CD1c-positive myeloid dendritic cell (primary cell): ENCODE results near the gene USB1.

ENCODE experiments used
- DNase-seq: peaks from one replicate; pipeline ENCODE4 v3.0.0-alpha.2; 2016; ENCODE audit errors: extremely low spot score

USB1 gene, protein sequence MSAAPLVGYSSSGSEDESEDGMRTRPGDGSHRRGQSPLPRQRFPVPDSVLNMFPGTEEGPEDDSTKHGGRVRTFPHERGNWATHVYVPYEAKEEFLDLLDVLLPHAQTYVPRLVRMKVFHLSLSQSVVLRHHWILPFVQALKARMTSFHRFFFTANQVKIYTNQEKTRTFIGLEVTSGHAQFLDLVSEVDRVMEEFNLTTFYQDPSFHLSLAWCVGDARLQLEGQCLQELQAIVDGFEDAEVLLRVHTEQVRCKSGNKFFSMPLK

DNA sequence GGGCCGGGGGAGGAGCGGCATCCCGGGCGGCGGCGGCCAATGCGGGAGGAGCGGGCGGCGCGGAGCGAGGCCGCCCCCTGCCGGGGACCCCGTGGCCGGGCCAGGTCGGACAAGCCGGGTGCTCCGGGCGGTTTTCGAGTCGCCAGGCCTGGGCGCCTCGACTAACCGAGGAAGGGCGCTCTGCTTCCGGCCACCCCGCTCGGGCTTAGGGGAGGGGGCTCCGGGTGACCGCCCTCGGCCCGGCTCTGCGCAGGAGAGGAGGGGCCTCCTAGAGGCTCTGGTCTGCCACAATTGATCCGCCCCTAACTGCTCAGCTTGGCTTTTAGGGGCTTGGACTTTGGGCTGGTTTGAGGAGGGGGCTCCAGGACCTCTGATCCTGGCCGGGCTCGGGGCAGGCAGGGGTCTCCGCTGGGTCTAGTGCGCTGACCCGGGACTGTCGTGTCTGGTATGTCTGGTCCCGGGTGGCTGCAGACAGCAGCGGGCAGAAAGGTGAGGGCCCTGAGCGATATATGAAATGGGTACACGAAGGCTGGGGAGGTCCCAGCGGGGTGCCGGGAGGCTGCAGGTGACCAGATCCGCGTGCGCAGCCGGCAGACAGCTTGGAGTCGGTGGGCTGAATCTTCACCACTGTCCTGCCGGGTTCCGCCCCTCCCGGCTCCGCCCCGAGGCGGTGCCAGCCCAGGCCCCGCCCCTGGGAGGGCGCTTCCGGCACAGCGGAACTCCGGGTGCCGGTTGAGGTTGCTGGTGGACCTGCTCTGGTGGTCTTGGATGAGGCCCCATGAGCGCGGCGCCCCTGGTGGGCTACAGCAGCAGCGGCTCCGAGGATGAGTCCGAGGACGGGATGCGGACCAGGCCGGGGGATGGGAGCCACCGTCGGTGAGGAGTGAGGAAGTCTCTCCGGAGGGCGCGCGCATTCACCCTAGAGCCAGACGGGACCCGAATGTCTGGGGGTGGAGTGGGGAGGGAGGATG lies at the start of gene USB1:
TSS of gene USB1 (plus strand) at position 702 of the 971 bp plus-strand sequence. CDS start at position 779, 77 bp downstream.
- DNase-seq = peak; percentile 92

DNA sequence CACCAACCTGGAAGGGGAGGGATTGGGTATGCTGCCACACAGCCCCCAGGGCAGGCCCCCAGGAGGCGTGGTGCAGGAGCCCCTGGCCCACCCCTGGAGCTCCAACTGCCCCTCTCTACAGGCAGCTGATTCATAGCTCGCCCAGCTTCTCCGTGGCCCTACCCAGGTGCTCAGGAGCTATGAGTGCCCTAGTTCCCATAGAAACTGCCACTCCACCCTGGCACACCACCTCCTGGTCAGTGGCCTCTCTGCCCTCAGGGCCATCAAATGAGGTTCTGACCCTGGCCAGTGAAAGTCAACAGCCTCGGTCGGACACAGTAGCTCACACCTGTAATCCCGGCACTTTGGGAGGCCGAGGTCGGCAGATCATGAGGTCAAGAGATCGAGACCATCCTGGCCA lies 48.3 kb upstream of the USB1 start:
- no peak for DNase-seq

DNA sequence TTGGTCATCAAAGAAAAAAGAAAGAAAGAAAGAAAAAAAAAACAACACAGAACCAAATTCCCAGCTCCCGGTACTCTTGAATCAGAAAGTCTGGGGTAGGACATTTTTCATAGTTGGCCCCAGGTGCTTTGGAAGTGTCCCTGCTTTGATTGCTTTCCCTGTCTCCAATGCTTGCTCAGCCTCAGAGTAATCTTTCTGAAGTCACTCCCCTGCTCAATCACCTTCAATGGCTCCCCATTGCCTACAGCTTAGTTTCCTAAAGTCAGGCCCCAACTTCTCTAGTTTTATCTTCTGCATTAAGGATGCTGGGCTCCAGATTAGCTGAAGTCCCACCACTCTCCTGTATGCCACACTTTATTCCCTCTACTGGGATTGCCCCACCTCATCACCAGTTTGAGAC lies 47.4 kb upstream of the USB1 start:
- no peak for DNase-seq

DNA sequence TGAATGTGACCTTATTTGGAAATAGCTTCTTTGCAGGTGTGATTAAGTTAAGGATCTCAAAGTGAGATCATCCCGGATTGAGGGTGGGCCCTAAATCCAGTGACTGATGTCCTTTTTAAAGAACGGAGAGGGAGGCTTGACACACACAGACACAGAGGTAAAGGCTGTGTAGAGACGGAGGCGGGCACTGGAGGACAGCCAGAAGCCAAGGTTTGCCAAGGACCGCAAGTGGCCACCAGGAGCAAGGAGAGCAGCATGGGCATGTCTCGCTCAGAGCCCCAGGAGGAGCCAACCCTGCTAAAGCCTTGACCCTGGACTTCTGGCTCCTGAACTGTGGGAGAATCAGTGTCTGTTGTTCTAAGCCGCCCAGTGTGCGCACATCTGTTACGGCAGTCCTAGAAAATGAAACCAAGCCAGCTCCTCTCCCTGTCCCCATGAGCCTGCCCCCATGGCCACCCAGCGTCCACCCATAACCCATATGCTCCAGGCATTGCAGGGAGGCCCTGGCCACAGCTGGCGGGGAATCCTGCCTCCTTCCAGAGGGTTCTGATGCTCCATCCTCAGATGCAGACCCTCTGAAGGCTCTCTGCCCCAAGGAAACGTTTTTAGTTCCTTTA lies 45.5 kb upstream of the USB1 start:
- DNase-seq = no peak

DNA sequence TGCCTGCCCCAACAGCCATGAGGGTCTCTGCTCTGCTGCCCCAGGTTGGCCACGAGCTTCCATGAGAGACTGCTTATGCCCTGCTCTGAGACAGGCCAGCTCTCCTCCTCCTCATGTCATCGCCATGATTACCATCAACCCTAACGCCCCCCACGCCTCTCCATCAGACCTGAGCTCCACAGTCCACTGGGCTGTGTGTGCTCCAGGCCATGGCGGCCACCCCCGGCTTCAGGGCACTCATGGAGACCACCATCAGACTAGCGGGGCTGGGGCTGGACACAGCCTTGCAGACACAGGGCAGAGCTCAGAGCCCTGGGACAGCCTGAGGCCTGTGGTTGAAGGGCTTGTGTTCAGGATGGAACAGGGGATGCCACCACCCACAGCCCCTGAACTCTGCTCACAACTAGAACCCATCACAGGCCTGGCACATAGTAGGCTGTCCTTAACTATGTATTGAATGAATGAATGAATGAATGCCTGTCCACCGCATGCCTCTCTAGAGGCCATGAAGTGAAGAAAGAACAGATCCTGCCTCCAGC lies 44.9 kb upstream of the USB1 start:
- DNase-seq = no peak

DNA sequence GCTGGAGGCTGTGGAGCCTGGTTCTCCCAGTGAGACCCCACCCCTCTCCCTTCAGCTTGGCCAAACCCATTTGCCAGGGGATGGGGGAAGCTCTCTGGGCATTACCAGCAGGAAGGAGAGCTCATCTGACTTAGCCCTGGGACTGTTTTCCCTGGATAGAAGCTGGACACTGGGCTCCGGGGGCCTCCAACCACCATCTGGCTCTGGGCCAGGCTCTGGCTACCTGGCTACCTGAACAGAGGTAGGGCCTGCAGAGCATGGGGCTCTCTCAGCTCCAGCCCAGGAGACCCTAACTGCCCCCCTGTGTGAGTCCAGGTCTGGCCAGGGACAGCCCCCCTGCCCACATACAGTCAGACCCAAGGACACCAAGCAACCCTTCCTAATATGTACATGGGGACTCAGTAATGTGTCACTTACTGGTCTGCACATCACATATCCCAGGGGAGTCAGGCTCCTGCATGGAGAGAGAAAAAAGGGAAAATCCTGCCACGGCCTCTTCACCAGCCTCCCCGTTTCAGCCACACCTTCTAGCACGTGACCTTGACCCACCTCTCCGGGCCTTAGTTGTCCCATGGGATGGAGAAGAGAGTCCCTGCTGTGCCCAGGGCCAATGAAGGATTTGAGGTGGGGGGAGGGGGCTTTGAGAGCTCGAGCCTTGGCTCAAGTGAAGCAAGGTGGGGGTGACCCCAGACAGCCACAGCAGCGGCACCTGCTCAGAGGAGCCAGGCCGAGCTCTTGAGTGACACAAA lies 44.1 kb upstream of the USB1 start:
- DNase-seq = no peak

DNA sequence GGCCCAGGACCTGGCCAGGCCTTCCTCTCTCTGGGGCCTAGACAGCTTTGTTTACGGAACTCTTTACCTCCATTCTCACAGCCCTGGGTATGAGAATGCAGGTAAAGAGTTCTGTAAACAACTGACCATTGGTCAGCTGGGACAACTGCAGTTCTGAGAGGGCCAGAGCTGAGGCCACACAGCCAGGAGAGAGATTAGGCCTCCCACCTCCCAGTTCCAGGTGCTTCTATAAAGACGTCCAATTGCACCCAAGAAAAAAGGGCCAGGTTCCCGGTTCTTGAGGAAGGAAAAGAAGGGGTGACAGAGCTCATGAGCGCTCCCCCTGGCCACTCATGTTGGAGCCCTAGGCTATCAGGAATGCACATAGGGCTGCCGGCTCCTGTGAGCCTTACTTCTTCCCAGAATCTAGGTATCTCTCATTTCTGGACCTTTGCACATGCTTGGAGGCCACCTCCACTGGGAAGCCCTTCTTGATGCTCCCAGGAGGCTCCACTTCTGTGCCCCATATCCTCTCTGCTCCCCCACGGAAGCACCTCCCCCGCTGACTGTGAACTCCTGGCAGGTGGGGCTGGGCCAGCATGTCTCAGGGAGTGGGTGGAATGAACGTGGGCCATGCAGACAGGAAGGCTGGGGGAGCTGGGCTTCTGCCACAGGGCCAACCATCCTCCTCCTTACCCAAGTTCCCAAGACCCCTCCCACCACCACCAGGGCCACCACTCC lies 43.4 kb upstream of the USB1 start:
- no peak for DNase-seq

DNA sequence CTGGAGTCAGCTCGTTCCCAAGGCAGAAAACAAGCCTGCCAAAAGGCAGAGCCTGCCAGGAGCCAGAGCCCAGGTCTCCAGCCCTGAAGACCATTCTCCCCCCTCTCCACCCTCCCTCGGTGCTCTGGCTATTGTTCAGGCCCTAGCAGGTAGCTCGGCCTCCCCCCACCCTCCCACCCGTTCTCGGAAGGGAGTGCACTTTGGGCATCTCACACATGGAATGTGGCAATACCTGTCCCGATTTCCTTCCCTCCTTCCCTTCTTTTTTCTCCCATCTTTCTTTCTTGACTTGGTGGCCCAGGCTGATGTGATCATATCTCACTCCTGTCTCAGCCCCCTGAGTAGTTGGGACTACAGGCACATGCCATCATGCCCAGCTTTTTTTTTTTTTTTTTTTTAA lies 42.7 kb upstream of the USB1 start:
- no peak for DNase-seq

DNA sequence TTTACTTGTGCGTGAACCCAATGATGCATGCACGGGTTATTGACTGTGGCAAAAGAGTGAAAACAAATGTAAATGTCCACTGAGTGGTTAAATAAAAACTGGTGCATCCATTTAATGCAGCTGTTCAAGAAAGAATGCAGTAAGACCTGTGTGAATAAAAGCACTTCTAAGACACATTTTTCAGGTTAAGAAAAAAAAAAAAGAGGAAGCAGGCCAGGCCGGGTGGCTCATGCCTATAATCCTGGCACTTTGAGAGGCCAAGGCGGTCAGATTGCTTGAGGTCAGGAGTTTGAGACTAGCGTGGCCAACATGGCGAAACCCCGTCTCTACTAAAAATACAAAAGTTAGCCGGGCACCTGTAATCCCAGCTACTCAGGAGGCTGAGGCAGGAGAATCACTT lies 42.1 kb upstream of the USB1 start:
- DNase-seq = no peak

DNA sequence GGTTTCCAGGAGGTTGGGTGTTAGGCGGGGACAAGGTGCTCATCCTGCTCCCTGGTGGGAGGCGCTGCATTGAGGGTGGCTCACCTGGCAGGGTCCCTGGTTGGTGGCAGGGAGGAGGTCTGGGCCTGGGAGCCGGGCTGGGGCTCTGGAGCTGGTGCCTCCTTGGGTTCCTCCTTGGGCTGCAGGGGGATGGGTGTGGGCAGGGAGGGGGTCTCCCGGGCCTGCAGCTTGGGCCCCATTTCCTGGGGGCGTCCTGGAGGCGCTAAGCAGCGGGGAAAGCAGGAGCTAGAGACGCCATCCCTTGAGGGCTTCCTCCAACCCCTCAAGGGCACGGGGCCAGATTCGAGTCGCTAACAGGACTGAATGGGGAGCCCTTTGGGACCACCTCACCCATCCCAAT lies 41.4 kb upstream of the USB1 start:
- no peak for DNase-seq

DNA sequence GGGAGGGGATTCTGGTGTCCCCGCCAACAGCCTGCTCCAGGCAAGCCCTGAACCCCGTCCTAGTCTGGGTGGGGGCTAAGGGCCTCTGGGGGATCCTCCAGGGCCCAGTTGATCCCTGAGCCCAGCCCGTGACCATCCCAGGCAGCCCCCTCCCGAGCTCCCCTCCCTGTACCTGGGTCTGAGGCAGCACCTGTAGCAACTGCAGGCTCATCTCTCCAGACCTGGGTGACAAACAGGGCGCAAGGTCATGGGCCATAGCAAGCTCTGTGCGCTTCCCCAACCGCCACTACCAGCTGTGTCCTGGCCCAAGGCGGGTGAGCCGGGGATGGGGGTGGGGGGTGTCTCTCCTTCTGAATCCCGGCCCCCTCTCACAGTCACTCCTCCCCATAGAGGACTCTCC lies 40.9 kb upstream of the USB1 start:
- no peak for DNase-seq

DNA sequence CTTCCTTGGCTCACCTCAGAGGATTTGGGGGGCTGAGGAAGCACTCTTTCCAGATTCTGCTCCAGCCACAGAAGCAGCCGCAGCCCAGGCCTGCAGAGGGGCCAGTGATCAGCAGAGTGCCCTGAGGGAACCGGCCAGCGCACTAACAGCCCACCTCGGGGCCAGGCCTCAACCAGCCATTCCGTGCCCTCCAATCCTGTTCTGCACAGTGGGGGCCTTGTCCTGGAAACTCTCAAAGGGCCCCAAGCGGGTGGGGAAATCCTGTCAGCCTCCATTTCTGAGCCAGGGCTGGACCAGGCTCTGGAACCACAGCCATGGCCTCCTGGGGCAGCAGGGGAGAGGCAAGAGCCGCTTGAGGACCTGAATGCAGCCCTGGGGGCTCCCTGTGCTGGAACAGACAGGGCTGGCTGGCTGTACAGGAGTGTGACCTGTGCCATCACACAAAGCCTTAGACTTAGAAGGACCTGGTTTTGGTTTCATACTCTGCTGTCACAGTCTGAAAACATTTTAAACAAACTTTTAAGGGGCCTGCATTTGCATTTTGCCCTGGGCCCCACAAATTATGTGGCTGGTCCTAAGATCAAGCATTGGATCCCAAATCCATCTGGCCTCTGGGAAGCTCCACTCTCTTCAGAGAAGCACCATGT lies 40.3 kb upstream of the USB1 start:
- DNase-seq = no peak

DNA sequence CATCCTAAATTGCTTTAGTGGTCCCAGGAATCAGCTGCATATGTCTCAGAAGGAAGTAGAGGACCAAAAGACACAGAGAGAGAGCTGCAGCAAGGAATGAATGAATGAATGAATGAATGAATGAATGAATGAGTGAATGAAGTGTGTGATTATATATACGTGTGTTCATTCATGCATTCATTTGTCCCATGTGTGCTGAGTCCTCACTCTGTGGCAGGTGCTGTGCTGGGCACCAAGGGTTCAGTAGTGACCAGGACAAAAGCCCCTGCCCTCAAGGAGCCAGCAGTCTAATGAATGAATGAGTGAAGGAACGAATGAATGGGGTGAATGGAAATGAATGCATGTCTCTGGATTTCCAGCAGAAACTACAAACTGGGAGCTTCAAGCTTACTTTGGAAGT lies 39.7 kb upstream of the USB1 start:
- no peak for DNase-seq

DNA sequence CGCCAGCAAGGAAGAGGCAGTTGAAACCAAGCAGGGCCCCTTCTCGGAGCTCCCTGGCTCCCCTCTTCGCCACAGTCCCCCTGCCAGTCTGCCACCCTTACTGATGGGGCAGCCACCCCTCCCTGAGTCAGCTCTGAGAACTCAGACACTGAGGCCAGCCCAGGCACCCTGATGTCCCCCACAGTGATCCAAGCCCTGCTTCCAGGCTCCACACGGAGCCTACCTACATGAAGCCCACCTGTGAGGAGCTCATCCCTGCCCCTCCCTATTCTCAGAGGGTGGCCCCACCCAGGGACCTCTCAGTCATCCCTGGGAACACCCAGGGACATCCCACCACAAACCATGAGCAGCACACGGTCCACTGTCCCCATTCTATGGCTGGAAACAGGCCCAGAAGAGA lies 39.2 kb upstream of the USB1 start:
- DNase-seq = no peak

DNA sequence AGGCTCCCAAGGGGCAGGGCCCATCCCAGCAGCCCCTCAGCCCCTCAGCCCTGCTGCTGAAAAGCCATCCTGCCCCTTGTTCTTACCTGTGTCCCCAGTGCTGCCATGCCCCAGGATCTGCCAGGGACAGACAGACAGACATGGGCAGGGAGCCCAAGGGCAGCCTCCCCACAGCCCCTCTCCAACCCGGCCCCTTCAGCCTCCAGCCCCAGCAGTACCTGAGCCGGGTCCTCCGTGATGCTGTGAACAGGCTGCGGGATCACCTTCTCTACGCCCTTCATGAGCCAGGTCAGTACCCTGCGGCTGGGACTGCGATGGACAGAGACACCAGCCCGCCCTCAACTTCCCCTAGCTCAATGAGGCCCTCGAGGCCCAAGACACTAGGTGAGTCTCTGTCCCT lies 38.5 kb upstream of the USB1 start:
- DNase-seq = no peak

DNA sequence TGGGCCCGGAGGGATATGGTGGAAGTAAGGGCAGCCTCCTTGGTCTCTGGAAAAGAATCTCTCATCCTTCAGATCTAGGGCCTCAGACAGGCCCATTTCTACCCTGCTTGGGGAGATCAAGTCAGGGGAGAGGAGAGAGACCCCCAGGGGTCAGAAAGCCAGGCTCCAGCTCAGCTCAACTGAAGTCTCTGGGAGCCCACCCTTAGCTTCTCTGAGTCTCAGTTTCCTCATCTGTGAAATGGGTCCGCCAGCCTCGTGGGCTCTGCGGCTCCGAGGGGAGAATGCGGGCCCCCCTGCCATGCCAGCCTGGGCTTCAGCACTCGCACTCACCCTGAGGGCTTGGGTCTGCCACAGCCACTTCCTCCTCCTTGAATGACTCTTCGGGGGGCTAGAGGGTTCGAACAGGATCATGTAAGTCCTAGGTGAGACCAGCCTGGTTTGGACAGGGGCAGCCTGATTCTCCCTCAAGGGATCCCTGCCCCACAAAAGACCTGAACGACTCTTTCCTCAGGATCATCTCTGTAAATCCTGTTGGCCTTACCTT lies 37.0 kb upstream of the USB1 start:
- no peak for DNase-seq

DNA sequence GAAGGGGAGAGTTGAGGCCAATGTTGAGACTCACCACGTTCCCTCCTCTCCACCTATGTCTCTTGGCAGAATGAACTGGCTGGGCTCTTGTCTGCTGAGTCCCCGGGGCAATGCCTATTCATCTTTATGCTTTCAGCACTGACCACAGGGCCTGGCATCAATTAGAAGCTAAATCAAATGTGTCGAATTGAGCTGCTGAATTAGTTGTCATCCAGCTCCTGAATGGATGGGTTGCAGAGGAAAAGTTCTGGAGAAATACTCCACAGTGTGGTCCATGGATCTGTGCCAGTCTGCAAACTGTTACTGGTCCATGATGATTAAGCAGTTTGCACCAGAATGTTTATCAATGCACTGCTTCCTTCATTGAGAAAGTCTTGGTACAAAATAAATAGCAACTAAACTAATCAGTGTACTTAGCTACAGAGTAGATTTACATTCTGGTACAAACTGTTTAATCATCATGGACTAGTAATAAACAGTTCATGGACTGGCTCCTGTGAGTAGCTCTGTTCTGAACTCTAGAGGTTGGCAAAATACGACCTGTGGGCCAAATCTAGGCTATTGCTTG lies 34.9 kb upstream of the USB1 start:
- no peak for DNase-seq

DNA sequence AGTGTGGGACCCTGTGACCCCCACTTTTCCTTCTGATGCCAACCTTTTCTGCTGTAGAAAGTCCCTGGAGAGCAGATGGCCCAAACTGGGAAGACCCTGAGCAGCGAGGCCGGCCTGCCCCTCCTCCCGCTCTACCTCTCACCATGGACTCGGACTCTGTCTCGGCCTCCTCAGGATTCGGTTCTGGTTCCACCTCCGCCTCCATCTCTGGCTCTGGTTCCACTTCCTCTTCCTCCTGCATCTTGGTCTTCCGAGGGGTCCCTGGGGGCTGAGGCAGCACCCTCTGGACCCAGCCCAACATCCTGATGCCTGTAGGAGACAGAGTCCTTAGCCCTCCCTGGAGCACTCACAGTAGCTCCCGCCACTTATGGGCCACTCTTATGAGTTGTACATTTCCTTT lies 34.2 kb upstream of the USB1 start:
- no peak for DNase-seq

DNA sequence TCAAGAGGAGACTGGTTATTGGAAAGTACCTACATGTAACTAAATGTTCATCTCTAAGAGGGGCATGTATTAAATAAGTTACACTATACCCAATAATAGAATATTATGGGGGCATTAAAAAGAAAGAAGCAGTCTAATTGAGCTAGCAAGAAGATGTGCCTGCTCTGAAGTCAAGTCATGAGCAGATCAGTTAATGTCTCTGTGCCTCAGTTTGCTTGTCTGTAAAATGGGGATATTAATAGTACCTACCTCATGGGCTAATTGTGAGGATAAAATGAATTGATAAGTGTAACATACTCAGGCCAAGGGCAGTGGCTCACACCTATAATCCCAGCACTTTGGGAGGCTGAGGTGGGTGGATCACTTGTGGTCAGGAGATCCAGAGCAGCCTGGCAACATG lies 33.3 kb upstream of the USB1 start:
- no peak for DNase-seq
